HG03521 (cell line): ENCODE measurements around the gene KCNMB2.

Source experiments
- ATAC-seq: cut with Tn5 transposase; IDR thresholded peaks from one replicate; pipeline ENCODE4 v1.9.1; 2021; ENCODE audit warnings: mild to moderate bottlenecking, moderate library complexity; ENCODE audit not compliant: unreplicated experiment

Gene KCNMB2

GRCh38 chr3:178536211-178537079, at the start of gene KCNMB2:
KCNMB2 (plus strand) TSS chr3:178536436.
- ATAC-seq, result no peak

- no peak for ATAC-seq
These were observed 49.3 kb upstream of the KCNMB2 start for GRCh38 chr3:178486903-178487302.

GRCh38 chr3:178487752-178488151, 48.5 kb upstream of the KCNMB2 start:
- ATAC-seq, result no peak

GRCh38 chr3:178491751-178492150, 44.5 kb upstream of the KCNMB2 start:
- ATAC-seq, result no peak

- no peak for ATAC-seq
These were observed 43.7 kb upstream of the KCNMB2 start for GRCh38 chr3:178492491-178492890.

- no peak for ATAC-seq
These were observed 41.9 kb upstream of the KCNMB2 start for GRCh38 chr3:178494386-178494785.

GRCh38 chr3:178496911-178497310, 39.3 kb upstream of the KCNMB2 start:
- no peak for ATAC-seq

- ATAC-seq, result no peak
These were observed 37.4 kb upstream of the KCNMB2 start for GRCh38 chr3:178498871-178499270.

GRCh38 chr3:178500631-178501030, 35.6 kb upstream of the KCNMB2 start:
- no peak for ATAC-seq

- ATAC-seq, result no peak
These were observed 32.1 kb upstream of the KCNMB2 start for GRCh38 chr3:178504128-178504527.

GRCh38 chr3:178505832-178506231, 30.4 kb upstream of the KCNMB2 start:
- no peak for ATAC-seq

- ATAC-seq, result no peak
These were observed 28.5 kb upstream of the KCNMB2 start for GRCh38 chr3:178507507-178508442.

GRCh38 chr3:178508443-178508825, 27.8 kb upstream of the KCNMB2 start:
- ATAC-seq, result no peak

- ATAC-seq, result no peak
These were observed 25.7 kb upstream of the KCNMB2 start for GRCh38 chr3:178510496-178510895.

GRCh38 chr3:178512647-178513046, 23.6 kb upstream of the KCNMB2 start:
- no peak for ATAC-seq

- ATAC-seq, result no peak
These were observed 22.5 kb upstream of the KCNMB2 start for GRCh38 chr3:178513546-178514380.

GRCh38 chr3:178514401-178514800, 21.8 kb upstream of the KCNMB2 start:
- ATAC-seq, result no peak

- peak; percentile 22 for ATAC-seq
These were observed 21.0 kb upstream of the KCNMB2 start for GRCh38 chr3:178515076-178515744.

- ATAC-seq, result no peak
These were observed 18.4 kb upstream of the KCNMB2 start for GRCh38 chr3:178517665-178518334.
